Measurements from ENCODE around the gene PHLPP1.

- TF ChIP-seq, protein P1, sequence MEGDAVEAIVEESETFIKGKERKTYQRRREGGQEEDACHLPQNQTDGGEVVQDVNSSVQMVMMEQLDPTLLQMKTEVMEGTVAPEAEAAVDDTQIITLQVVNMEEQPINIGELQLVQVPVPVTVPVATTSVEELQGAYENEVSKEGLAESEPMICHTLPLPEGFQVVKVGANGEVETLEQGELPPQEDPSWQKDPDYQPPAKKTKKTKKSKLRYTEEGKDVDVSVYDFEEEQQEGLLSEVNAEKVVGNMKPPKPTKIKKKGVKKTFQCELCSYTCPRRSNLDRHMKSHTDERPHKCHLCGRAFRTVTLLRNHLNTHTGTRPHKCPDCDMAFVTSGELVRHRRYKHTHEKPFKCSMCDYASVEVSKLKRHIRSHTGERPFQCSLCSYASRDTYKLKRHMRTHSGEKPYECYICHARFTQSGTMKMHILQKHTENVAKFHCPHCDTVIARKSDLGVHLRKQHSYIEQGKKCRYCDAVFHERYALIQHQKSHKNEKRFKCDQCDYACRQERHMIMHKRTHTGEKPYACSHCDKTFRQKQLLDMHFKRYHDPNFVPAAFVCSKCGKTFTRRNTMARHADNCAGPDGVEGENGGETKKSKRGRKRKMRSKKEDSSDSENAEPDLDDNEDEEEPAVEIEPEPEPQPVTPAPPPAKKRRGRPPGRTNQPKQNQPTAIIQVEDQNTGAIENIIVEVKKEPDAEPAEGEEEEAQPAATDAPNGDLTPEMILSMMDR (IDR thresholded peaks at IDR 0.05) = no peak
- TF ChIP-seq POLR2A (IDR thresholded peaks at IDR 0.05) (no peak), POLR2AphosphoS5 (IDR thresholded peaks at IDR 0.05) (no peak)
These were observed 179.5 kb downstream of the PHLPP1 start for GRCh38 chr18:62894681-62895390.
